Kidney epithelial cell (primary cell): Measurements from ENCODE around the gene NPR3. TPM values are rescaled to one million over a fixed set of nuclear protein-coding genes. Genes with fewer than 3 reads are reported as not detected.

Source experiments
- DNase-seq: peaks from one replicate; pipeline ENCODE4 v3.0.0-alpha.2; 2010; ENCODE audit warnings: low read depth
- H3K27me3 ChIP-seq: 2 replicates; pipeline ENCODE4 v1.6.0; 2011; ENCODE audit warnings: low read length; ENCODE audit not compliant: control insufficient read depth, insufficient read depth
- H3K36me3 ChIP-seq: 2 replicates; pipeline ENCODE4 v1.5.1; 2011; ENCODE audit warnings: low read length; ENCODE audit not compliant: control insufficient read depth, insufficient read depth
- H3K4me3 ChIP-seq: 2 replicates; pipeline ENCODE4 v1.5.1; 2011; ENCODE audit warnings: low read depth, mild to moderate bottlenecking, control low read depth, low read length
- total RNA-seq: library from RNA; depleted of rRNA; stranded (reverse); fragments of >200 nt; gene quantifications from 2 replicates; pipeline ENCODE4 v1.2.3, GENCODE V29; 2015
- TF ChIP-seq, protein P1 (sequence below): IDR thresholded peaks from 2 replicates; pipeline ENCODE4 v1.5.1; 2011; ENCODE audit warnings: mild to moderate bottlenecking, moderate library complexity, low read length, control low read depth, inconsistent platforms; ENCODE audit not compliant: insufficient read depth, poor library complexity, severe bottlenecking

Gene NPR3
- total RNA-seq, 1 donor from 2014 or later = 0.13 TPM

DNA sequence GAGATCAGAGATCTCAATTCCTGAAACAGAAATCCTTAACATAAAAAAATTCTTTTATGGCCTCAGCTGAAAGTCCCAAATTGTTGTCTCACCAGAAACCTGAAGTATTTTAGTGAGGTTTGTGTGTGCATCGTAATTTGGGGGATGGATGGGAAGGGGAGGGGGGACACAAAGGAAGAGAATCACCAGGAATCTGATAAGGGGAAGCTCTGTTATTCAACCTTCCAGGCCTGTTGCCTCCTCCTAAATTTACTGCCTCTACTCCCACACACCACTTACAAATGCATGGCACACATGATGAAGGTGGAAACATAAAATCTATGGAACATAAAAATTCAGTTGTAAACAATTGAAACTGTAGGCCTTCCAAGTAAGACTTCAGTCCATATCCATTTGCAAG, 97.7 kb downstream of the NPR3 start:
- H3K27me3 ChIP-seq = no peaks in the 10 kb centered on the region
- TF ChIP-seq, protein P1, sequence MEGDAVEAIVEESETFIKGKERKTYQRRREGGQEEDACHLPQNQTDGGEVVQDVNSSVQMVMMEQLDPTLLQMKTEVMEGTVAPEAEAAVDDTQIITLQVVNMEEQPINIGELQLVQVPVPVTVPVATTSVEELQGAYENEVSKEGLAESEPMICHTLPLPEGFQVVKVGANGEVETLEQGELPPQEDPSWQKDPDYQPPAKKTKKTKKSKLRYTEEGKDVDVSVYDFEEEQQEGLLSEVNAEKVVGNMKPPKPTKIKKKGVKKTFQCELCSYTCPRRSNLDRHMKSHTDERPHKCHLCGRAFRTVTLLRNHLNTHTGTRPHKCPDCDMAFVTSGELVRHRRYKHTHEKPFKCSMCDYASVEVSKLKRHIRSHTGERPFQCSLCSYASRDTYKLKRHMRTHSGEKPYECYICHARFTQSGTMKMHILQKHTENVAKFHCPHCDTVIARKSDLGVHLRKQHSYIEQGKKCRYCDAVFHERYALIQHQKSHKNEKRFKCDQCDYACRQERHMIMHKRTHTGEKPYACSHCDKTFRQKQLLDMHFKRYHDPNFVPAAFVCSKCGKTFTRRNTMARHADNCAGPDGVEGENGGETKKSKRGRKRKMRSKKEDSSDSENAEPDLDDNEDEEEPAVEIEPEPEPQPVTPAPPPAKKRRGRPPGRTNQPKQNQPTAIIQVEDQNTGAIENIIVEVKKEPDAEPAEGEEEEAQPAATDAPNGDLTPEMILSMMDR = no peak
- H3K4me3 ChIP-seq = no peak overlapping the region
- DNase-seq = no peak
- no peaks in the 10 kb centered on the region for H3K36me3 ChIP-seq

DNA sequence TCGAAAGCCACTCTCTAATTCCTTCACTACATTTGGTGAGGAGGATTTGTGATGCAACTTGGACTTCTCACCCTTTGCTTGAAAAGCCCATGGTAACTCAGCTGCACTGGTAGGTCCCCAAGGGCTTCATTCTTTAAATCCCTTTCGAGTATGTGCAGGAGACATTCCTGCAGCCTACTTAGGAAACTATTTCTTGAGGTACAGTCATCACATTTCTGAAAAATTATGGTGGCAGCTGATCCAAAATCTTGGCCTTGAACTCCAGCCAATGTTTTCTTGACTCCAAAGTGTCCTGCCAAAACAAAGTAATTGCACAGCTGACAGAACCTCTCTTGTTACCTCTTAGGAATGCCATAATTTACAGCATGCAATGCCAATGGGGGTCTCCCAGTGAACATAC, 99.7 kb downstream of the NPR3 start:
- Histone ChIP-seq H3K4me3 (no peak overlapping the region), H3K36me3 (no peaks in the 10 kb centered on the region), H3K27me3 (no peaks in the 10 kb centered on the region)
- no peak for DNase-seq
- TF ChIP-seq, protein P1 = no peak

DNA sequence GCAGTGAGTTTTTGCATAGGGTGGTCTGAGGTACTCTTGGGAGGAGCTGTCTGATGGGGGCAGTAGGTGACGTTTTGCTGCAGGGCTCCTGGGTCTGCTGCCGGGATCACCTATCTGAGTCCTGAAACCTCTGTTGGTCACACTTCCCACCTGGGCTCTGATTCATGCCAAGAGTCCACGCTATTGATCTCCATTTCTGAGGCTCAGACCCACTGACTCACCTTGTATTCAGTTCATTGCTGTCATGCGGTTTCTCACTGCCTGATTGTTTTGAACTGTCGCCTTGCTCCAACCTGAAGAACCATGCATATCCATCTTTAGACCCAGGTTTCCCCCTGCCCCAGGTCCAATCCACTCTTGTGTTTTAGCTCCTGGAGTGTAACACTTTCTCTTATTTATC, 101.3 kb downstream of the NPR3 start:
- Histone ChIP-seq H3K4me3 (no peak overlapping the region), H3K36me3 (no peaks in the 10 kb centered on the region), H3K27me3 (no peaks in the 10 kb centered on the region)
- no peak for DNase-seq
- TF ChIP-seq, protein P1 = no peak

DNA sequence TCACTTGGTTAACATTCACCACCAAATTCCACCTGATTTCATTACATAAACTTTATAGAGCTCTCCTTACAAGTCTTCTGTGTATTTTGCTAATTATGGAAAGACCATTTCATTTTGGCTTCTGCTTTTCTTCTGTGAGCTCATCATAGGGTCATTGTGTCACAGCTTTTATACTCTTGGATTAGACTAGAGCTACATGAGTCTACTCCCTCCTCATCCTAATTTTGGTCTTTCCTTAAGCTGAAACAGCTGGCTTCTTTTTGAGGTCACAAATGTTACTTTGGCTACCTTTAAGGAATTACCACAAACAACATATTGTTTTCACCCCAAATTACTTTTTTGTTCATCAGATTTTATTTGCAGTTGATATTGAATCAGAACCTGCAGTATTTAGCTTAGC, 103.0 kb downstream of the NPR3 start:
- Histone ChIP-seq H3K27me3 (no peaks in the 10 kb centered on the region), H3K36me3 (no peaks in the 10 kb centered on the region), H3K4me3 (no peak overlapping the region)
- TF ChIP-seq, protein P1 = no peak
- no peak for DNase-seq

DNA sequence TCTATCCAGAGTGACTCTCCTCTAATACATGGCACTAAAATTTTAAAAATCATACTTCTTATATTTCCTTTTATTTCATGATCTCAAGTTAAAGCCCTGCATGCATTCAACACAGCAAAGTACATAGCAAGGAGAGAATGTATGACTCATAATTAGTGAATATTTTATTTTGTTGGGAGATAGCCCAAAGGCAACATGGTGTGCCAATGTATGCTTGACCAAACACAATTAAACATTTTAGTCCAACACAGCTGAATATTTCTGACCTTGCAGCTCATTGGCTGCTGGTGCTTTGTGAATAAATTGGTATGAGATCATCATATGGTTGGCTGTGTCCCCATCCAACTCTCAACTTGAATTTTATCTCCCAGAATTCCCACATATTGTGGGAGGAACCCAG, 103.5 kb downstream of the NPR3 start:
- DNase-seq = no peak

DNA sequence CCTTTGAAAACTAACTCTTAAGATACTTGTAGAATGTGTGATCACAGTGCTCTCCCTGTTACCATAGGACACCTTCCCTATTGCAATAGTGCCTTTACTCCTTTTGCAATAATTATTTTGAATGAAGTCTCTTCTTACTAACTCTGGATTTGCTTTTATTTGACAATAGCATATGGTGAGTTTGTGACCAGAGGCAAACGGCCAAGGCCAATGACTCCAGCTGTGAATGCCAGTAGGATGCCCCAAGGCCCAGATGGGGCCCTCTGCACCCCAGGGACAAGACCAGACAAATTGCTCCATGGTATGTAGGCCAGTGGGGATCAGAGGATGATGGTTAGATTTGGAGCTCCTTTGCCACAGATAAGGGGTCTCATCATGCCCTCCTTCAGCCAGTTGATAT, 116.9 kb downstream of the NPR3 start:
- TF ChIP-seq, protein P1 = no peak
- no peaks in the 10 kb centered on the region for H3K27me3 ChIP-seq
- H3K36me3 ChIP-seq = no peaks in the 10 kb centered on the region
- no peak for DNase-seq
- H3K4me3 ChIP-seq = no peak overlapping the region

More for the DNA sequence above, 103.5 kb downstream of the NPR3 start:
- H3K27me3 ChIP-seq = no peaks in the 10 kb centered on the region
- TF ChIP-seq, protein P1 = no peak
- no peak overlapping the region for H3K4me3 ChIP-seq
- no peaks in the 10 kb centered on the region for H3K36me3 ChIP-seq
